ENCODE results near the gene PDGFC.

Gene PDGFC

DNA sequence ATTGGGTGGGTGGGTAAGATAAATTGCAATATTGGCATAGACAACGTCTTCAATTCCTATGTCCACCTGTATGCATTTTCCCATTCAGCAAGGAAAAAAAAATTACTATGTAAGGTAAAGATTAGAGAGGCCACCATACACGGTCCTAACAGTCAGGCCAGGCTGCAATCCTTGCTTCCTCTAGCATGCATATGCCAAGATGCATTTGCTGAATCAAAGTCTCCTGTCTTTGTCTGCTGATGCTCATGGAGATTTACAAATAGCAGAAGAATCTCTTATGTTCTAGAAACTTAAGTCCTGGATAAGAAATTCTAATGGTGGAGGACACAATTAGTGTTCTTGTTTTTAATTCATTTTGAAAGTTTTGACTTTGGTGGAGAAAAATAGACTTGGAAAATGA, 206.8 kb downstream of the PDGFC start:
- H3K27ac ChIP-seq, result no peak overlapping the region
- no peak overlapping the region for H3K4me3 ChIP-seq
- TF ChIP-seq, protein P1, sequence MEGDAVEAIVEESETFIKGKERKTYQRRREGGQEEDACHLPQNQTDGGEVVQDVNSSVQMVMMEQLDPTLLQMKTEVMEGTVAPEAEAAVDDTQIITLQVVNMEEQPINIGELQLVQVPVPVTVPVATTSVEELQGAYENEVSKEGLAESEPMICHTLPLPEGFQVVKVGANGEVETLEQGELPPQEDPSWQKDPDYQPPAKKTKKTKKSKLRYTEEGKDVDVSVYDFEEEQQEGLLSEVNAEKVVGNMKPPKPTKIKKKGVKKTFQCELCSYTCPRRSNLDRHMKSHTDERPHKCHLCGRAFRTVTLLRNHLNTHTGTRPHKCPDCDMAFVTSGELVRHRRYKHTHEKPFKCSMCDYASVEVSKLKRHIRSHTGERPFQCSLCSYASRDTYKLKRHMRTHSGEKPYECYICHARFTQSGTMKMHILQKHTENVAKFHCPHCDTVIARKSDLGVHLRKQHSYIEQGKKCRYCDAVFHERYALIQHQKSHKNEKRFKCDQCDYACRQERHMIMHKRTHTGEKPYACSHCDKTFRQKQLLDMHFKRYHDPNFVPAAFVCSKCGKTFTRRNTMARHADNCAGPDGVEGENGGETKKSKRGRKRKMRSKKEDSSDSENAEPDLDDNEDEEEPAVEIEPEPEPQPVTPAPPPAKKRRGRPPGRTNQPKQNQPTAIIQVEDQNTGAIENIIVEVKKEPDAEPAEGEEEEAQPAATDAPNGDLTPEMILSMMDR (IDR thresholded peaks at IDR 0.05), result no peak
- DNase-seq (ENCODE audit: low spot score), result no peak

DNA sequence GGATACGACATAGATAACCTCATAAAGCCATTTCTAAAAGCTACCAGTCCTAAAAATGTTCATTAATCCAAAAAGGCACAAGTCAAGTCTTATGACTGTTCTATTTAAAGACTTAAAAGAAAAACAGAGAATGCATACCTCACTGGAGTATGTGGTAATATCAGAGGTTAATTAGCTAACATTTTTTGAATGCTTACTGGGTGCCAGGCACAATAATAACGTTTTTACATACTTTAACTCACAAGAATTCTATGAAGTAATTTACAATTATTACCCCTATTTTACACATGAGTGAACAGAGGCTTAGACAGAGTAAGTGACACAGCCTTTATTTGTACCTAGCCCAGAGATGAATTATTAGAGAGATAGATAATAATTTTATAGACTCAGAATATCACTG, 207.5 kb downstream of the PDGFC start:
- no peak for DNase-seq (ENCODE audit: low spot score)
- TF ChIP-seq, protein P1 (IDR thresholded peaks at IDR 0.05), result no peak

DNA sequence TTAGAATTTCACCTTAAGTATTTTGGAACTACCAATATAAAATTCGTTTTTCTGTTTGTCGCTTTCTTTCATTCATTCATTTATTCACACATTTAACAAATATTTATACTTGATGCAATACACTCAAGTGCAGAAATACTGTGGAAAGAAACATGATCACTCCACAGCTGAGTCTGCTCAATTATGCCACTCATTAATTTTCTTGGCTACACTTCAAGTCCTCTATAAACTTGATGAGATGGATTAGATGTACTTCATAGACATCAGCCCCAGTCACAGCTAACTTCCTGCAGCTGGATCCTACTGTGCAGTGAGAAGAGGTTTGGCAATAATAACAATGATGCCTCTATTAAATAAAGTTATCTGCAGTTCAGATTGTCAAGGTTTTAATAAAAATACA, 208.1 kb downstream of the PDGFC start:
- Histone ChIP-seq H3K4me3 (no peak overlapping the region), H3K27ac (no peak overlapping the region)
- TF ChIP-seq, protein P1 (IDR thresholded peaks at IDR 0.05), result no peak
- DNase-seq (ENCODE audit: low spot score), result no peak

More for the DNA sequence above, 207.5 kb downstream of the PDGFC start:
- Histone ChIP-seq H3K27ac (no peak overlapping the region), H3K4me3 (no peak overlapping the region)

DNA sequence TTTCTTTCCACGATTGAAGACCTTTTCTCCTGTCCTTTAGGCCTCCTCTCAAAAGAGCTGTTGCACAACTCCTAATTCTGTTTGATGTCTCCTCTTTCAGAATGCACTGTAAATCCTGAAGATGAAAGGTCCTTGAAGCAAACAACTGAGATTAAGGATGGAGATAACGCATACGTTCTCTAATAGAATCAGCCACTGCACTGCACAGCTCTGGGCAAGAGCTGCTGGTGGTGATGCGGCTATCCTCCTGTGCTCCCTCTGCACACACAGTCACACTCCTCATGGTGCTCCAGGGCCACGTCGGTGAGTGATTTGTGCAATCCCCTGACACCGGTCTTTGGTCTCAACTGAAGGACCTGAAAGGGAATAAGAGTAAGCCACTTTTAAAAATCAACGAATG, 208.7 kb downstream of the PDGFC start:
- DNase-seq (ENCODE audit: low spot score), result no peak
- H3K27ac ChIP-seq, result no peak overlapping the region
- TF ChIP-seq, protein P1 (IDR thresholded peaks at IDR 0.05), result no peak
- no peak overlapping the region for H3K4me3 ChIP-seq

DNA sequence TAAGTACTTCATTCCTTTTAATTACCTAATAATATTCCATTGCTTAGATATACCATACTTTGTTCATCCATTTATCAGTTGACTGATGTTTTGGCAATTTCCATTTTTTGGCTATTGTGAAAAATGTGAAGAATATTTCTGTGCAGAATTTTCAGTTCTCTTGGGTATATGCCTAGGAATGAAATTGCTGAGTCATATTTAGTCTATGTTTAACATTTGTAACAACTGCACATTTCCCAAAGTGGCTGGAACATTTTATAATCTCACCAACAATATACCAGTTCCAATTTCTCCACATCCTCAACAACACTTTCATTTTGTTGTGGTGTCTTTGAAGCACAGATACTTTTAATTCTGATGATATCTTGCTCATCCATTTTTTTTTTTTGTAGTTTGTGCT, 215.5 kb downstream of the PDGFC start:
- no peak overlapping the region for H3K4me3 ChIP-seq
- no peak for DNase-seq (ENCODE audit: low spot score)
- TF ChIP-seq, protein P1 (IDR thresholded peaks at IDR 0.05), result no peak
- H3K27ac ChIP-seq, result no peak overlapping the region

DNA sequence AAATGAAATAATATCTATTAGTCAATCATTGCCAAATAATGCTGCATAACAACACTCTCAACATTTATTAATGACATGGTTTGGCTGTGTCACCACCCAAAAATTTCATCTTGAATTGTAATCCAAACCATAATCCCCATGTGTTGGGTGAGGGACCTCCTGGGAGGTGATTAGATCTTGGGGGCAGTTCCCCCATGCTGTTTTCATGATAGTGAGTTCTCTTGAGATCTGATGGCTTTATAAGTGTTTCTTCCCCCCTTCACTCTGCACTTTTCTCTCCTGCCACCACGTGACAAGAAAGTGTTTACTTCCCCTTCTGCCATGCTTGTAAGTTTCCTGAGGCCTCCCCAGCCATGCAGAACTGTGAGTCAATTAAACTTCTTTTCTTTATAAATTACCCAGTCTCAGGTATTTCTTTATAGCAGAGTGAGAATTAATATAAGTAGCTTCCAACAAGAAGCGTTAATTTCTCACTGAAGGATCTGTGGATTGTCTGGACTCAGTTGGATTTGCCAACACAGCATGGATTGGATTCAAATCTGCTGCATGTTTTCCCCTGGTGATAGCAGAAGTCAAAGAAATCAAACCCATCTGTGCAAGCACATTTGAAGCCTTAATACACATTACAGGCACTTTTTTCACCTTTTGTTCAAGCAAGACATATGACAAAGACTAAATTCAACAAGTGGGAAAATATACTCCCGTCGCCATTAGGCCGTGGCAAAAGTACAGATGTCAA, 216.6 kb downstream of the PDGFC start:
- no peak for DNase-seq (ENCODE audit: low spot score)
- TF ChIP-seq, protein P1 (IDR thresholded peaks at IDR 0.05), result no peak
- no peak overlapping the region for H3K4me3 ChIP-seq
- no peak overlapping the region for H3K27ac ChIP-seq

DNA sequence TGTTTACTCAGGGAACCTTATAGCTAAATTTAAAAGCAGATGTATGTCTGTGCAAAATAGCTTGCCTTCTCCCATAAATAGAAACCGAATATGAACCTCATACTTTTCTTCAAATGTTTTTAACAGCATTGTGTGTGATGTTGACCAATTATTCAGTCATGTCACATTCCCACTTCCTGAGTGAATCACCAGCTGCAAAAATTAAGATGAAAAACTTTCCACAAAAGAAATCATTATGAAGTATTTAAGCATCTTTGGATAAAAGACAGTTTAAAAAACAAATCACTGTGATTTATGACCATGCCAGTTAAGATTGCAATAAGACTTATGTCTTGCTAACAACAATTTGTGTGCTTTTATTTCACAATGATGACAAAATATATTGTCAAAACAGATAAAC, 220.1 kb downstream of the PDGFC start:
- TF ChIP-seq, protein P1 (IDR thresholded peaks at IDR 0.05), result no peak
- no peak for DNase-seq (ENCODE audit: low spot score)
- H3K27ac ChIP-seq, result no peak overlapping the region
- no peak overlapping the region for H3K4me3 ChIP-seq
